CD8-positive, alpha-beta memory T cell (primary cell): ENCODE data around the gene POLA2. TPM values are rescaled to one million over a fixed set of nuclear protein-coding genes. Genes with fewer than 3 reads are reported as not detected.

Experiments
- CTCF ChIA-PET: fragments of 350-600 bp; sonication (Branson Sonifier 250); formaldehyde crosslinking; loops from one replicate; lab custom pipeline; 2021; ENCODE audit warnings: antibody characterized with exemption; lab: Charles Lee
- POLR2A ChIA-PET: fragments of 350-600 bp; sonication (Branson Sonifier 250); formaldehyde crosslinking; loops from one replicate; lab custom pipeline; 2021; ENCODE audit warnings: antibody characterized with exemption; lab: Charles Lee
- DNase-seq, 5 donors: peaks; one replicate each; pipeline versions ENCODE4 v3.0.0 to v3.0.0-alpha.2; 2020 to 2022; ENCODE audit warnings: mixed read lengths in 1 of 5
- H3K27ac ChIP-seq: one replicate; pipeline ENCODE4 v1.7.0; 2013; ENCODE audit warnings: low read depth, mild to moderate bottlenecking, low read length, moderate library complexity
- H3K27me3 ChIP-seq: 2 replicates; pipeline ENCODE4 v1.7.0; 2013; ENCODE audit warnings: low read length, mild to moderate bottlenecking; ENCODE audit not compliant: insufficient read depth, poor library complexity, severe bottlenecking
- H3K36me3 ChIP-seq: 2 replicates; pipeline ENCODE4 v1.7.0; 2013; ENCODE audit warnings: mild to moderate bottlenecking, low read length, moderate library complexity; ENCODE audit not compliant: insufficient read depth
- H3K4me1 ChIP-seq: 2 replicates; pipeline ENCODE4 v1.7.0; 2013; ENCODE audit warnings: mild to moderate bottlenecking, low read length, moderate library complexity; ENCODE audit not compliant: insufficient read depth
- H3K4me3 ChIP-seq: 2 replicates; pipeline ENCODE4 v1.7.0; 2013; ENCODE audit warnings: mild to moderate bottlenecking, low read length
- H3K9me3 ChIP-seq: 2 replicates; pipeline ENCODE4 v1.7.0; 2013; ENCODE audit warnings: mild to moderate bottlenecking, low read length
- H3K27ac Mint-ChIP-seq, 8 donors: one replicate each; pipeline ENCODE4 v1.8.0; 2020 to 2021; ENCODE audit warnings: mixed read lengths in 8 of 8, mild to moderate bottlenecking in 6 of 8, inconsistent platforms in 3 of 8, moderate library complexity in 3 of 8
- H3K27me3 Mint-ChIP-seq, 2 donors: one replicate each; pipeline ENCODE4 v1.8.0; 2020 to 2021; ENCODE audit warnings: mixed read lengths in 2 of 2, mild to moderate bottlenecking in 1 of 2, moderate library complexity in 1 of 2
- H3K36me3 Mint-ChIP-seq, 3 donors: one replicate each; pipeline ENCODE4 v1.8.0; 2020 to 2021; ENCODE audit warnings: mixed read lengths in 3 of 3, inconsistent platforms in 1 of 3, mild to moderate bottlenecking in 1 of 3
- H3K4me1 Mint-ChIP-seq, 3 donors: one replicate each; pipeline ENCODE4 v1.8.0; 2020 to 2021; ENCODE audit warnings: mixed read lengths in 3 of 3, inconsistent platforms in 1 of 3, mild to moderate bottlenecking in 1 of 3
- H3K4me3 Mint-ChIP-seq, 7 donors: one replicate each; pipeline ENCODE4 v1.8.0; 2020 to 2021; ENCODE audit warnings: mixed read lengths in 7 of 7, mild to moderate bottlenecking in 6 of 7, moderate library complexity in 4 of 7, inconsistent platforms in 2 of 7
- H3K9me3 Mint-ChIP-seq, 5 donors: one replicate each; pipeline ENCODE4 v1.8.0; 2020 to 2022; ENCODE audit warnings: mixed read lengths in 5 of 5, mild to moderate bottlenecking in 3 of 5, moderate library complexity in 2 of 5, inconsistent platforms in 1 of 5
- polyA plus RNA-seq: library from polyadenylated mRNA; unstranded; fragments of 300-500 nt; fragmentation: Illumina TruSeq; gene quantifications from one replicate; pipeline ENCODE4 v1.2.3, GENCODE V29; 2021
- total RNA-seq, 2 experiments: library from RNA; stranded (reverse); gene quantifications; one replicate each; pipeline ENCODE4 v1.2.3, GENCODE V29; 2021

Gene POLA2
- total and polyA plus RNA-seq, 3 experiments from 2014 or later: 11.0 to 78.8 (median 75.6) TPM

DNA sequence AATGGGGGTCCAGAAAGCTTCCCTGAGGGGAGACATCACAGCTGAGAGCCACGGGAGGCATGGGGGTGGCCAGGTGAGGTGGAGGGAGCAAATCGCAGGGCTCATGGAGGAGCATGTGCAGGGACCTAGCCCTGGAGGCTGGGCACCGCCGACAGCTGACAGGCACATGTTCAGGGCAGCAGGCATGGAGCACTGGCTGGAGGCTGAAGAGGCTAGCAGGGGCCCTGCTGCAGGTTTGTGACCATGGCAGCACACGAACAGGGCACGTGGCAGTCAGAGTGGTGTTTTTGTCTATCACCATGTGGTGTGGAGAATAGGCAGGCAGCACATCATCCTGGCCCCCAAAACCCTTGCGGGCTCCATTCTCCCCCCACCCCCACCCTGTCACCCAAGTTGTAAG, 42.9 kb downstream of the POLA2 start:
- ChIA-PET CTCF (no interaction called here), POLR2A (no interaction called here)
- Histone ChIP-seq H3K4me1 (no peaks in the 10 kb centered on the region), H3K36me3 (no peaks in the 10 kb centered on the region), H3K9me3 (no peaks in the 10 kb centered on the region), H3K27ac (no peak overlapping the region), H3K4me3 (no peak overlapping the region), H3K27me3 (no peaks in the 10 kb centered on the region)
- Mint-ChIP-seq H3K4me1 (no peaks in the 10 kb centered on the region), H3K9me3 (no peaks in the 10 kb centered on the region), H3K36me3 (peaks cover 0 to 4% (median 0%) of the 10 kb centered on the region in 3 donors), H3K27ac (no peak overlapping the region), H3K4me3 (no peak overlapping the region), H3K27me3 (no peaks in the 10 kb centered on the region)
- no peak for DNase-seq

DNA sequence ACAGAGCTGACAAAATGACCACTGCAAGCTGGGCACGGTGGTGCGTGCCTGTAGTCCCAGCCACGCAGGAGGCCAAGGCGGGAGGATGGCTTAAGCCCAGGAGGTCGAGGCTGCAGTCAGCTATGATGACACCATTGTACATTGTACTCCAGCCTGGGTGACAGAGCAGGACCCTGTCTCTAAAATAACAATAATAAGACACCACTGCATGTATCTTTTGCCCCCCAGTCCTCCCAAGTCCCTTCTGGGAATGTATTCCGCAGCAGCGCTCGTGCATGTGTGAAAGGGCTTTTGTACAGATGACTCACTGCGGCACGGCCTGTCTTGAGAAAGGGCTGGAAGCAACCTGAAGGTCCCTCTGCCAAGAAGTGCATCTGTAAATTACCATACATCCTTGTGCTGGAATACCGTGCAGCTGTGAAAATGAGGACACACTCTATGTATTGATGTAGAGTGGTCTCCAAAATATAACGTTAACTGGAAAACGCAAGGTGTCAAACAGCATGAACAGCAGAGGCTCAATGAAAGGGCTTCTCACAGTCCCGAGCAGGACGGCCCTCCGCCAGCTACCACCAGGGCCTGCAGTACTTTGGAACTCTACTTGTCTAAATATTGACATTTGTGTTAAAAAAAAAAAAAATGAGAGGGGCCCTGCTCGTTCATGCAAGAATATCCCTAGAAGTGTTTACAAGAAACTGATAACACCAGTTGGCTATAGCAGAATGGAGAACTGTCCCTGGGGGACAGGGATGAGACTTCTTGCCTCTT, 43.9 kb downstream of the POLA2 start:
- Histone ChIP-seq H3K4me1 (no peaks in the 10 kb centered on the region), H3K27me3 (no peaks in the 10 kb centered on the region), H3K36me3 (no peaks in the 10 kb centered on the region), H3K9me3 (no peaks in the 10 kb centered on the region), H3K27ac (no peak overlapping the region), H3K4me3 (no peak overlapping the region)
- H3K27me3 Mint-ChIP-seq: no peaks in the 10 kb centered on the region
- CTCF ChIA-PET: interaction anchor here (1.9 kb wide), 1 partner anchor 80 kb away, joined by 4 read pairs; no protein-coding TSS in a partner anchor
- H3K36me3 Mint-ChIP-seq: peaks cover 0 to 2% (median 0%) of the 10 kb centered on the region in 3 donors
- H3K9me3 Mint-ChIP-seq: no peaks in the 10 kb centered on the region
- POLR2A ChIA-PET: no interaction called here
- H3K4me3 Mint-ChIP-seq: no peak overlapping the region
- no peak overlapping the region for H3K27ac Mint-ChIP-seq
- no peaks in the 10 kb centered on the region for H3K4me1 Mint-ChIP-seq
- DNase-seq: no peak

DNA sequence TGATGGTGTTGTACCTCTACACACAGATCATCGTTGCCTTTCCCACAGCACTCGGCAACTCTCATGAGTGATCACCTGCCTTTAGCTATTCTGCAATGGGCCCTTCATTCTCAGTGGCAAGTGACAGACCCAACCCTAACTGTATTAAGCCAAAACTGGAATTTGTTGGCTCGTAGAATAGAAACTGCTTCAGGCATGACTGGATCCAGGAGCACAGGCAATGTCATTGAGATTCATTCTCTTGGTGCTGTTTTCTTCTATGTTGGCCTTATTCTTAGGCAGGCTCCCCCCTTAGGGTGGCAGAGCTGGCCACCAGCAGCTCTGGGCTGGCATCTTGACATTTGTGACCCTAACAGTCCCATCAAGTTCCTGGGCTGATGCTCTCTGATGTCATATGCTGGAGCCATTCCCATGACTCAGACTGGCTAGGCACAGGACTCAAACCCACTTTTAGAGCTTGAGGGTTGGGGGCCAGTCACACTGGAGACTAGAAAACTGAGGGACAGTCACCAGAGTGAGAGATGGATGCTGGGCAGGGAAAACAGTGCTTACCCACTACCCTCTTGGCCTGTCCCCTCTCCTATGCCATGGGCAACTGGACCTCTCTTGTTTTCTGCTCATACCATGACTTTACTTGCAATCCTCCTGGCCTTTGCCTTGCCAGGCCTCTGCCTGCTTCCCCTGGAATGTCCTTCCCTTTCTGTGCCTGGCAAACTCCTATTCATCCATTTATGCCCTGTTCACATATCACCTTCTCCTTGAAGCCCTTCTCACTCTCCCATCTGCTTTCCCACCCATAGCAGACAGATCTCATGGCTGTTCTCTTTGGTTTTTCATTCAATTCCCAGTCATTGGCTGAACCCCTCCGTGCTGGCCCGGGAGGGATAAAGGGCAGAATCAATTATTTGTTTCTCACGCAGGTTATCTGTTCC, 45.8 kb downstream of the POLA2 start:
- H3K27ac ChIP-seq: no peak overlapping the region
- Mint-ChIP-seq H3K27me3 (peaks cover 0 to 1% of the 10 kb centered on the region in 2 donors), H3K4me1 (no peaks in the 10 kb centered on the region), H3K36me3 (no peaks in the 10 kb centered on the region), H3K4me3 (no peak overlapping the region), H3K27ac (peak overlapping the region in 2 of 8 donors; percentile 20 to 55), H3K9me3 (no peaks in the 10 kb centered on the region)
- H3K4me3 ChIP-seq: no peak overlapping the region
- H3K4me1 ChIP-seq: no peaks in the 10 kb centered on the region
- no peaks in the 10 kb centered on the region for H3K27me3 ChIP-seq
- no peak for DNase-seq
- CTCF ChIA-PET: interaction anchor here (1.1 to 1.9 kb wide), 3 partner anchors 9 to 82 kb away, joined by 3 to 5 read pairs (median 4); no protein-coding TSS in a partner anchor
- POLR2A ChIA-PET: no interaction called here
- H3K36me3 ChIP-seq: no peaks in the 10 kb centered on the region
- H3K9me3 ChIP-seq: no peaks in the 10 kb centered on the region

DNA sequence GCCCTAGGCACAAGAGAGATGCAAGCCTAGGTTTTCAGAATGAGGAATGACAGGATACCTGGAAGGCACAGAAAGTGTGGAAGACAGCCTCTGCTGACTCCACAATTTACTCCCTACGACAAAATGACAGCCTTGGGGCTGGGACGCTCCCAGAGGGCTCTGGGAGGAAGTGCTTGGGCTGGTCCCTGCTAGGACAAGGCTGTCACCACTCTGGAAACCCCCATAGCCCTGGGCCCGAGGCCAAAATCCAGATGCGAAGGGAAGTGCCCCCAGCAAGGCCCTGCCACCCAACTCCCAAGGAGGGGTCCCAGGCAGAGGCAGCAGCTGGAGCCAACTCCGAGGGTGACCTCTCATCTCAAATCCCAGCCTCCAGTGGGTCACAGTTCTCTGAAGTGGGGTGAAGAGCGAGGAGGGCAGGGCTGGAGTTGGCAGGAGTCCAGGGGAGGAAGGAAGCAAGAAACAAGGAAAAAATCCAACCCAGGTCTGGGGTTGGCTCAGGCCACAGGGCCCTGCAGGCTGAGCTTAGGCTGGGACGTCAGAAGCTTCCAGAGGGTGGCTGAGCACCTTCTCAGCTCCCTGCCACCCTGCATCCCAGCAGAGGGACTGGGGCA, 46.6 kb downstream of the POLA2 start:
- Mint-ChIP-seq H3K36me3 (no peaks in the 10 kb centered on the region), H3K4me1 (no peaks in the 10 kb centered on the region), H3K27me3 (peaks cover 0 to 1% of the 10 kb centered on the region in 2 donors), H3K27ac (no peak overlapping the region), H3K4me3 (no peak overlapping the region), H3K9me3 (no peaks in the 10 kb centered on the region)
- no peak overlapping the region for H3K27ac ChIP-seq
- H3K4me3 ChIP-seq: no peak overlapping the region
- no peak for DNase-seq
- H3K27me3 ChIP-seq: no peaks in the 10 kb centered on the region
- CTCF ChIA-PET: interaction anchor here (1.1 kb wide), 1 partner anchor 15 kb away, joined by 3 read pairs; no protein-coding TSS in a partner anchor
- H3K4me1 ChIP-seq: no peaks in the 10 kb centered on the region
- POLR2A ChIA-PET: no interaction called here
- no peaks in the 10 kb centered on the region for H3K36me3 ChIP-seq
- H3K9me3 ChIP-seq: no peaks in the 10 kb centered on the region

DNA sequence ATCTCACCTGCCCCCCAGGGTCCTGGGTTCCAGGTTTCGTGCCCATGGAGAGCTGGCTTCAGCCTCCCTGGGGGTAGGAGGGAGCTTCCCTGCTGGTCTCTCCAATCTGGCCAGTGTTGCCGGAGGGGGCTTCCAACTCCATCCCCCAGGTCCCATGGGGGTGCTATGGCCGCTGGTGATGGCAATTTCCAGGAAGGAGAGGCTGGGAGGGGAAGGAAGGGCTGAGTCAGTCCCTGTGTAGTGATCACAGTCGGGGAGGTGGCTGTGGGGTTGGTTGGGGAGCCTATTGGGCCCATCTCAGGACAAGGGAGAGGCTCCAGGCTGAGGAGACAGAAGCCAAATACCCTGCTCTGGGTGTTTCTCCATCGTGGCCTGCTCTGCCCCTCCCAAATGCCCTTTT, 47.2 kb downstream of the POLA2 start:
- Mint-ChIP-seq H3K4me3 (no peak overlapping the region), H3K4me1 (peaks cover 0 to 3% (median under 1%) of the 10 kb centered on the region in 3 donors), H3K36me3 (no peaks in the 10 kb centered on the region), H3K27ac (no peak overlapping the region), H3K27me3 (peaks cover under 1 to 1% of the 10 kb centered on the region in 2 donors), H3K9me3 (no peaks in the 10 kb centered on the region)
- ChIA-PET CTCF (interaction anchor here (0.7 to 1.1 kb wide), 2 partner anchors 14 to 343 kb away, joined by 3 read pairs; no protein-coding TSS in a partner anchor), POLR2A (no interaction called here)
- no peaks in the 10 kb centered on the region for H3K36me3 ChIP-seq
- no peak overlapping the region for H3K4me3 ChIP-seq
- no peak for DNase-seq
- no peak overlapping the region for H3K27ac ChIP-seq
- no peaks in the 10 kb centered on the region for H3K4me1 ChIP-seq
- H3K9me3 ChIP-seq: no peaks in the 10 kb centered on the region
- H3K27me3 ChIP-seq: no peaks in the 10 kb centered on the region

DNA sequence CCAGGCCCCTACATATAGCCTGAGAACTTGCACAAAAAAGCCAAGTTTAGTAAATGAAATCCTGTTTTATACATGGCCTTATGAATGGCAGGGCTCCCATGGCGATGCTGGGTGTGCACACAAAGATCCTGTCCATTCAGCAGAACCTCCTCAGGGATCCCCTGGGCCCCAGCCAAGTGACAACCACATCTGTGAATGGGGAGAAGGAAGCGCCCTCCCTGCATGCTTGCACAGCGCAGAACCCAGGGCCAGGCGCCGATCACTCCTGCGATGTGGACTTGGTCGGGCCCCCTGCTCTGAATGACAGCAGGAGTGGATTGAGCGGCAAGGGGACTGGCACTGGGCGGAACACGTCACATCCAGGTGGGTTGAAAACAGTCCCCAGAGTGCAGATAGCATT, 48.5 kb downstream of the POLA2 start:
- peaks cover 1 to 4% of the 10 kb centered on the region in 2 donors for H3K27me3 Mint-ChIP-seq
- H3K27ac ChIP-seq: no peak overlapping the region

DNA sequence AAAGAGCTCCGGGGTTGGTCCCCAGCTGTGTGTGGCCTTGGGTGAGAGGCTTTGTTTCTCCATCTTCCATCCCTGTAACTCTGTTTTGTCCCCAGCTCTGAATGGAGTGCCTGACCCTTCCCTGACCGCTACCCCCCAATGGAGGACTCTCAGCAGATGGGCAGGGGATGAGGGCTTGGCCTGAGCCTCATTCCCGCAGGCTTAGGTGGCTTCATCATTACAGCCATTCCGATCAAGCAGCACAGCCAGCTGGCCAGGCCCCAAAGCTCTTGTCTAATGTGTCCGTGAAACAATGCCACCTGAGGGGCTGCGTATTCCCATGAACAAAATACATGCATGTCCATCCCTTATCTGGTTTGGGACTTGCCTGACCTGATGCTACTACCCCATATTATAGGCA, 49.0 kb downstream of the POLA2 start:
- Histone ChIP-seq H3K9me3 (no peaks in the 10 kb centered on the region), H3K4me1 (peaks cover 6% of the 10 kb centered on the region), H3K27ac (no peak overlapping the region), H3K4me3 (no peak overlapping the region), H3K36me3 (no peaks in the 10 kb centered on the region), H3K27me3 (no peaks in the 10 kb centered on the region)
- POLR2A ChIA-PET: no interaction called here
- Mint-ChIP-seq H3K36me3 (no peaks in the 10 kb centered on the region), H3K4me1 (peaks cover 1 to 7% (median 7%) of the 10 kb centered on the region in 3 donors), H3K27ac (no peak overlapping the region), H3K4me3 (no peak overlapping the region), H3K9me3 (no peaks in the 10 kb centered on the region), H3K27me3 (peaks cover 1 to 4% of the 10 kb centered on the region in 2 donors)
- DNase-seq: no peak
- CTCF ChIA-PET: interaction anchor here (8.0 to 9.2 kb wide), 2 partner anchors 21 to 37 kb away, joined by 75 to 161 read pairs; partner anchors contain the start of gene DPF2

More for the DNA sequence above, 48.5 kb downstream of the POLA2 start:
- Histone ChIP-seq H3K36me3 (no peaks in the 10 kb centered on the region), H3K4me3 (no peak overlapping the region), H3K27me3 (no peaks in the 10 kb centered on the region), H3K4me1 (peaks cover under 1% of the 10 kb centered on the region), H3K9me3 (no peaks in the 10 kb centered on the region)
- H3K4me1 Mint-ChIP-seq: peaks cover 0 to 6% (median 5%) of the 10 kb centered on the region in 3 donors
- H3K27ac Mint-ChIP-seq: no peak overlapping the region
- no peak for DNase-seq
- H3K4me3 Mint-ChIP-seq: no peak overlapping the region
- ChIA-PET POLR2A (no interaction called here), CTCF (interaction anchor here (8.0 to 9.2 kb wide), 2 partner anchors 21 to 36 kb away, joined by 75 to 161 read pairs; partner anchors contain the start of gene DPF2)
- no peaks in the 10 kb centered on the region for H3K9me3 Mint-ChIP-seq
- no peaks in the 10 kb centered on the region for H3K36me3 Mint-ChIP-seq
